ENCODE data around the gene TMEM247.
"Not testable (repeated sequence)": the region's sequence is repeated elsewhere in the genome, so short reads cannot be mapped to it uniquely, and the experiment has no call there.

Gene TMEM247

DNA sequence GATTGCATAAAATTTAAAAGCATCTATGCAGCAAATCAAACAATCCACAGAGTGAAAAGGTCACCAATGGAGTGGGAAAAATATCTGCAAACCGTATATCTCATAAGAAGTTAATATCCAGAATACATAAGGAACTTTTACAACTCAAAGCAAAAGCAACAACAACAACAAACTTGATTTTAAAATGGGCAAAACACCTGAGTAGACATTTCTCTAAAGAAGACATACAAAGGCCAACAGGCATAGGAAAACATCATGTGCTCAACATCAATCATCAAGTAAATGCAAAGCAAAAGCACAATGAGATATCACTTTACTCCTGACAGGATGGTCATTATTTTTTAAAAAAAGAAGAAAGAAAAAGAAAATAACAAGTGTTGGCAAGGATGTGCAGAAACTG, 38.1 kb downstream of the TMEM247 start:
- no peak for DNase-seq

GRCh38 chr2:46518861-46519260, 39.5 kb downstream of the TMEM247 start:
- no peak for DNase-seq

GRCh38 chr2:46519265-46519664, 39.9 kb downstream of the TMEM247 start:
- DNase-seq, result no peak

DNA sequence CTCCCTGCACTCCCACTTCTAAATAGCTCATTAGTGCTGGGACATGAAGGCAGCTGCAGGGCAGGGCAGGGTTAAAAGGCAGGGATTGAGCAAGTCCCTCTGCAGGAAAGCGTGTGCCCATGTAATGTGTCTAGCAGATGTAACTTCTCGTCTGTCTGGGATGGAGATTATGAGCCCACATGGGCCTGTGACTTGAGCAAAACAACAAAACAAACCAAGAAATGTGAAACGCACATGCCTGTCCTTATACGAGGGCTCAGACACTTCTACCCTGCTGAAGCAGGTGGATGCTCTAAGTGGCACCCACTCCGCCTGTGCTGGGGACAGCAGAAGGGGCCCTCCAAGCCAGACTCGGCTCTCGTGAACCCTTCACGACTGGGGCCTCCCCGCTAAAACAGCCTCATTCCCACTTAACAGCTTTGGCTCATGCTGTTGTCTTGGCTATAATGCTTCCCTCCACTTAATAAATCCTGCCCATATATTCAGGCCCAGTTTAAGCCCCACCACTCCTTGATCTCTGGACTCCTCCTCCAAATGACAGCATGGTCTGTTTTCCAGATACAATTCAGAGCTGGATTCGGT, 40.9 kb downstream of the TMEM247 start:
- no peak for DNase-seq

GRCh38 chr2:46521215-46521683, 41.9 kb downstream of the TMEM247 start:
- DNase-seq, result peak; percentile 92 to 100

GRCh38 chr2:46522385-46522784, 43.0 kb downstream of the TMEM247 start:
- DNase-seq, result not testable (repeated sequence)

GRCh38 chr2:46525522-46526155, 46.3 kb downstream of the TMEM247 start:
- DNase-seq, result peak; percentile 73 to 80

- no peak for DNase-seq
These were observed 49.5 kb downstream of the TMEM247 start for GRCh38 chr2:46528880-46529279.

GRCh38 chr2:46530639-46531038, 51.3 kb downstream of the TMEM247 start:
- DNase-seq, result peak; percentile 71 to 86

DNA sequence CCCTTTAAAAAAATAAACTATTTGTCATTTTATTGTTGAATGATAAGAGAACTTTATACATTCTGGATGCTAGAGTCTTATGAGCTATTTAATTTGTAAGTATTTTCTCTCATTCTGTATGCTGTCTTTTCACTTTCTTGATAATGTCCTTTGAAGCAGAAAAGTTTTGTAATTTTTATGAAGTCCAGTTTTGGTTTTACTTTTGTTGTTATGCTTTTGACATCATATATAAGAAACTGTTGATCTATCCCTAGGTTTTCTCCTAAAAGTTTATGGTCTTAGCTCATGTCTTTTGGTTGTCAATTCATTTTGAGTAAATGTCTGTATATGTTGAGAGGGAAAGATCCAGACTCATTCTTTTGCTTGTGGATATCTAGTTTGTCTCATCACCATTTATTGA, 52.5 kb downstream of the TMEM247 start:
- no peak for DNase-seq

Data from inflammatory macrophage treated with lipopolysaccharide for 1 hour (primary cell).